Measurements from ENCODE around the gene TEX14. TPM values are rescaled to one million over a fixed set of nuclear protein-coding genes. Genes with fewer than 3 reads are reported as not detected.

TEX14 gene
- total RNA-seq, 1 experiment from 2014 or later: not detected

- Histone ChIP-seq H2AFZ (ENCODE audit: low read length) (no peak overlapping the region), H3K79me2 (ENCODE audit: low read length) (no peaks in the 10 kb centered on the region), H3K4me2 (ENCODE audit: low read depth, low read length, poor library complexity, severe bottlenecking) (no peak overlapping the region), H3K9ac (ENCODE audit: low read length) (no peak overlapping the region), H3K36me3 (ENCODE audit: insufficient read depth, low read length) (no peaks in the 10 kb centered on the region; the same call in none of the 2 replicates), H3K4me1 (ENCODE audit: low read length) (no peaks in the 10 kb centered on the region), H4K20me1 (ENCODE audit: insufficient read depth, low read depth, low read length) (no peaks in the 10 kb centered on the region), H3K4me3 (ENCODE audit: low read length) (no peak overlapping the region), H3K9me3 (ENCODE audit: low read length) (no peaks in the 10 kb centered on the region), H3K27me3 (ENCODE audit: low read length) (no peaks in the 10 kb centered on the region), H3K9me2 (replicated peaks; ENCODE audit: insufficient read depth, low read length) (no peaks in the 10 kb centered on the region), H3K27ac (ENCODE audit: low read length) (no peak overlapping the region)
- peak; percentile 86 for DNase-seq
Observed at GRCh38 chr17:58710948-58711552, 19.2 kb upstream of the TEX14 start.

GRCh38 chr17:58706351-58707140 lies 14.7 kb upstream of the TEX14 start:
- no peak overlapping the region for H3K4me3 ChIP-seq (ENCODE audit: low read length)

GRCh38 chr17:58703916-58704286 lies 12.1 kb upstream of the TEX14 start:
- Histone ChIP-seq H3K36me3 (ENCODE audit: insufficient read depth, low read length) (peaks cover 2% of the 10 kb centered on the region), H4K20me1 (ENCODE audit: insufficient read depth, low read depth, low read length) (no peaks in the 10 kb centered on the region), H3K27me3 (ENCODE audit: low read length) (no peaks in the 10 kb centered on the region), H3K4me1 (ENCODE audit: low read length) (no peaks in the 10 kb centered on the region), H2AFZ (ENCODE audit: low read length) (no peak overlapping the region), H3K9me3 (ENCODE audit: low read length) (no peaks in the 10 kb centered on the region), H3K4me2 (ENCODE audit: low read depth, low read length, poor library complexity, severe bottlenecking) (no peak overlapping the region), H3K79me2 (ENCODE audit: low read length) (no peaks in the 10 kb centered on the region), H3K9me2 (replicated peaks; ENCODE audit: insufficient read depth, low read length) (no peaks in the 10 kb centered on the region), H3K9ac (ENCODE audit: low read length) (no peak overlapping the region), H3K4me3 (ENCODE audit: low read length) (no peak overlapping the region), H3K27ac (ENCODE audit: low read length) (no peak overlapping the region)
- DNase-seq: no peak

More at GRCh38 chr17:58706351-58707140, 14.7 kb upstream of the TEX14 start:
- H3K36me3 ChIP-seq (ENCODE audit: insufficient read depth, low read length): peaks cover 2% of the 10 kb centered on the region
- H3K79me2 ChIP-seq (ENCODE audit: low read length): no peaks in the 10 kb centered on the region
- no peak overlapping the region for H3K27ac ChIP-seq (ENCODE audit: low read length)
- no peaks in the 10 kb centered on the region for H3K4me1 ChIP-seq (ENCODE audit: low read length)
- H3K9ac ChIP-seq (ENCODE audit: low read length): no peak overlapping the region
- H2AFZ ChIP-seq (ENCODE audit: low read length): no peak overlapping the region
- no peak overlapping the region for H3K4me2 ChIP-seq (ENCODE audit: low read depth, low read length, poor library complexity, severe bottlenecking)
- no peaks in the 10 kb centered on the region for H4K20me1 ChIP-seq (ENCODE audit: insufficient read depth, low read depth, low read length)
- no peaks in the 10 kb centered on the region for H3K27me3 ChIP-seq (ENCODE audit: low read length)
- DNase-seq: no peak
- no peaks in the 10 kb centered on the region for H3K9me2 ChIP-seq (replicated peaks; ENCODE audit: insufficient read depth, low read length)
- H3K9me3 ChIP-seq (ENCODE audit: low read length): no peaks in the 10 kb centered on the region

GRCh38 chr17:58703137-58703915 lies 11.5 kb upstream of the TEX14 start:
- Histone ChIP-seq H3K9me2 (replicated peaks; ENCODE audit: insufficient read depth, low read length) (no peaks in the 10 kb centered on the region), H3K79me2 (ENCODE audit: low read length) (no peaks in the 10 kb centered on the region), H3K4me1 (ENCODE audit: low read length) (no peaks in the 10 kb centered on the region), H4K20me1 (ENCODE audit: insufficient read depth, low read depth, low read length) (no peaks in the 10 kb centered on the region), H3K9me3 (ENCODE audit: low read length) (no peaks in the 10 kb centered on the region), H3K27me3 (ENCODE audit: low read length) (no peaks in the 10 kb centered on the region), H3K4me2 (ENCODE audit: low read depth, low read length, poor library complexity, severe bottlenecking) (no peak overlapping the region), H3K36me3 (ENCODE audit: insufficient read depth, low read length) (peaks cover 2% of the 10 kb centered on the region), H3K4me3 (ENCODE audit: low read length) (no peak overlapping the region), H2AFZ (ENCODE audit: low read length) (no peak overlapping the region), H3K27ac (ENCODE audit: low read length) (no peak overlapping the region), H3K9ac (ENCODE audit: low read length) (no peak overlapping the region)
- no peak for DNase-seq

- no peak overlapping the region for H3K9ac ChIP-seq (ENCODE audit: low read length)
- H3K4me3 ChIP-seq (ENCODE audit: low read length): no peak overlapping the region
- H4K20me1 ChIP-seq (ENCODE audit: insufficient read depth, low read depth, low read length): no peaks in the 10 kb centered on the region
- H3K27me3 ChIP-seq (ENCODE audit: low read length): no peaks in the 10 kb centered on the region
- no peaks in the 10 kb centered on the region for H3K9me2 ChIP-seq (replicated peaks; ENCODE audit: insufficient read depth, low read length)
- H2AFZ ChIP-seq (ENCODE audit: low read length): no peak overlapping the region
- DNase-seq: no peak
- H3K4me1 ChIP-seq (ENCODE audit: low read length): no peaks in the 10 kb centered on the region
- no peak overlapping the region for H3K4me2 ChIP-seq (ENCODE audit: low read depth, low read length, poor library complexity, severe bottlenecking)
- H3K79me2 ChIP-seq (ENCODE audit: low read length): no peaks in the 10 kb centered on the region
- H3K9me3 ChIP-seq (ENCODE audit: low read length): no peaks in the 10 kb centered on the region
- H3K36me3 ChIP-seq (ENCODE audit: insufficient read depth, low read length): peaks cover 2% of the 10 kb centered on the region
- no peak overlapping the region for H3K27ac ChIP-seq (ENCODE audit: low read length)
Observed at GRCh38 chr17:58702708-58703107, 10.9 kb upstream of the TEX14 start.

- no peak overlapping the region for H3K4me2 ChIP-seq (ENCODE audit: low read depth, low read length, poor library complexity, severe bottlenecking)
- H3K4me1 ChIP-seq (ENCODE audit: low read length): no peaks in the 10 kb centered on the region
- peaks cover 2% of the 10 kb centered on the region for H3K36me3 ChIP-seq (ENCODE audit: insufficient read depth, low read length)
- no peak for DNase-seq
- no peak overlapping the region for H3K27ac ChIP-seq (ENCODE audit: low read length)
- no peaks in the 10 kb centered on the region for H4K20me1 ChIP-seq (ENCODE audit: insufficient read depth, low read depth, low read length)
- H3K79me2 ChIP-seq (ENCODE audit: low read length): no peaks in the 10 kb centered on the region
- no peaks in the 10 kb centered on the region for H3K27me3 ChIP-seq (ENCODE audit: low read length)
- H3K9ac ChIP-seq (ENCODE audit: low read length): no peak overlapping the region
- H3K9me3 ChIP-seq (ENCODE audit: low read length): no peaks in the 10 kb centered on the region
- H3K9me2 ChIP-seq (replicated peaks; ENCODE audit: insufficient read depth, low read length): no peaks in the 10 kb centered on the region
- H3K4me3 ChIP-seq (ENCODE audit: low read length): no peak overlapping the region
- H2AFZ ChIP-seq (ENCODE audit: low read length): no peak overlapping the region
Observed at GRCh38 chr17:58702045-58702476, 10.2 kb upstream of the TEX14 start.

- no peaks in the 10 kb centered on the region for H3K9me3 ChIP-seq (ENCODE audit: low read length)
- H3K4me1 ChIP-seq (ENCODE audit: low read length): peaks cover 2% of the 10 kb centered on the region; the same call in 1 of the 2 replicates
- H4K20me1 ChIP-seq (ENCODE audit: insufficient read depth, low read depth, low read length): no peaks in the 10 kb centered on the region
- no peak for DNase-seq
- H3K9ac ChIP-seq (ENCODE audit: low read length): no peak overlapping the region
- no peak overlapping the region for H3K4me3 ChIP-seq (ENCODE audit: low read length)
- H3K9me2 ChIP-seq (replicated peaks; ENCODE audit: insufficient read depth, low read length): no peaks in the 10 kb centered on the region
- H3K36me3 ChIP-seq (ENCODE audit: insufficient read depth, low read length): peaks cover 6% of the 10 kb centered on the region
- H3K27ac ChIP-seq (ENCODE audit: low read length): no peak overlapping the region
- no peak overlapping the region for H2AFZ ChIP-seq (ENCODE audit: low read length)
- no peaks in the 10 kb centered on the region for H3K27me3 ChIP-seq (ENCODE audit: low read length)
- no peak overlapping the region for H3K4me2 ChIP-seq (ENCODE audit: low read depth, low read length, poor library complexity, severe bottlenecking)
- peaks cover 13% of the 10 kb centered on the region for H3K79me2 ChIP-seq (ENCODE audit: low read length)
Observed at GRCh38 chr17:58699771-58700170, 7.9 kb upstream of the TEX14 start.

- H3K4me1 ChIP-seq (ENCODE audit: low read length): peaks cover 25% of the 10 kb centered on the region
- H2AFZ ChIP-seq (ENCODE audit: low read length): no peak overlapping the region
- H3K4me2 ChIP-seq (ENCODE audit: low read depth, low read length, poor library complexity, severe bottlenecking): peak overlapping the region; percentile 93
- H3K9me2 ChIP-seq (replicated peaks; ENCODE audit: insufficient read depth, low read length): no peaks in the 10 kb centered on the region
- no peaks in the 10 kb centered on the region for H3K27me3 ChIP-seq (ENCODE audit: low read length)
- DNase-seq: no peak
- no peaks in the 10 kb centered on the region for H3K9me3 ChIP-seq (ENCODE audit: low read length)
- no peaks in the 10 kb centered on the region for H4K20me1 ChIP-seq (ENCODE audit: insufficient read depth, low read depth, low read length)
- no peak overlapping the region for H3K27ac ChIP-seq (ENCODE audit: low read length)
- no peak overlapping the region for H3K4me3 ChIP-seq (ENCODE audit: low read length)
- H3K9ac ChIP-seq (ENCODE audit: low read length): no peak overlapping the region
- H3K36me3 ChIP-seq (ENCODE audit: insufficient read depth, low read length): peaks cover 8% of the 10 kb centered on the region
- H3K79me2 ChIP-seq (ENCODE audit: low read length): peaks cover 36% of the 10 kb centered on the region
Observed at GRCh38 chr17:58694826-58695225, 3.0 kb upstream of the TEX14 start.
